Sciatic nerve (tissue), 2 donors: ENCODE results near the gene POU2F1. TPM values are rescaled to one million over a fixed set of nuclear protein-coding genes. Genes with fewer than 3 reads are reported as not detected.

Experiments used
- ATAC-seq: fragments of 200-7000 bp; cut with Tn5 transposase; one replicate; pipeline ENCODE4 v1.9.1; 2020; ENCODE audit warnings: mild to moderate bottlenecking, moderate library complexity
- DNase-seq: peaks from one replicate; pipeline ENCODE4 v3.0.0-alpha.2; 2020; ENCODE audit warnings: low spot score
- intact Hi-C: fragments of 100-400 bp; cut with DNase I; formaldehyde crosslinking; loops from one replicate; pipeline ENCODE4 v1.14.2; 2022
- total RNA-seq: library from RNA; stranded (reverse); fragmentation: NEBNext Ultra II Directional; extraction: Animal tissue kit (Norgen Biotek cat#: 25700); gene quantifications from one replicate; pipeline ENCODE4 v1.2.1, GENCODE V29; 2021
- donor health status: DM: no; HTN: no; CAD: no.
- donor health status: DM: no; HTN: no; CAD: no.

The POU2F1 gene
- total RNA-seq, 1 donor from 2014 or later: 33.1 TPM

- intact Hi-C loops: no loop called here
- ATAC-seq: no peak
- DNase-seq: no peak
Observed at GRCh38 chr1:167333703-167334102, 113.0 kb downstream of the POU2F1 start.

GRCh38 chr1:167339405-167339804 is 118.7 kb downstream of the POU2F1 start:
- ATAC-seq (no peak), DNase-seq (no peak)
- intact Hi-C loops: no loop called here

DNA sequence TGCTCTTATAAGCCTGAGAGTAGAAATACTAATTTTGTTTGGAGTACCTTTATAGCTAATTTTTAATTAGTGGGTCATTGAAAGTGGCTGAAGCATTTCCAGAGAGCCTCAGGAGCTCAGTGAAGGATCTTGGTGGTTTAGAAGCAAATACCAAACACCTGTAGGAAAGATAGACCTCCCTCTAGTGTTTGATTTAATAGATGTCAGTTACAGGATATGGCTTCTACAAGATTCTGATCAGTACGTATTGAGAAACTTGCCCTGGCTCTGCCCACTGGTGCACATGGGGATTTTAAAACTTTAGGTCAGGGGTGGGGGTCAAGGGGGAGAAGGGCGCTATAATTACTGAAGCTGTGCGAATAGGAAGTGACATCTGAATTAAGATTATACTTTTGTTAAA is 122.2 kb downstream of the POU2F1 start:
- intact Hi-C loops: no loop called here
- ATAC-seq: no peak

DNA sequence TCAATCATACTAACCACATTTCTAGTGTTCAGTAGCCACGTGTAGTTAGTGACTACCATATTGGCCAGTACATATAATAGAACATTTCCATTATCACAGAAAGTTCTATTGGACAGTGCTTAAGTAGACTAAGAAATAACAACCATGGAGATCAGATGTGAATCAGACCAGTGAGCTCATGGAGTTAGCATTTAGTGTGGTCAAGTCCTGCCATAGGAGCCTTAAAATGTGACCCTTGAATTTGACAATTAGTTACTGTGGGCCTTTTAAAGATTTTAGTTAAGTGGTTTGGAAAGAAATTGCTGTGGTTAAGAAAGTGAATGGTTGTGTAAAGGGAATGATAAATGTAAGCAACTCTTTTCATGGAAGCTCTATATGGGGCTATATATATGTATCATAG is 123.4 kb downstream of the POU2F1 start:
- no peak for ATAC-seq
- intact Hi-C loops: no loop called here
- DNase-seq: no peak

More for the DNA sequence above, 122.2 kb downstream of the POU2F1 start:
- no peak for DNase-seq

DNA sequence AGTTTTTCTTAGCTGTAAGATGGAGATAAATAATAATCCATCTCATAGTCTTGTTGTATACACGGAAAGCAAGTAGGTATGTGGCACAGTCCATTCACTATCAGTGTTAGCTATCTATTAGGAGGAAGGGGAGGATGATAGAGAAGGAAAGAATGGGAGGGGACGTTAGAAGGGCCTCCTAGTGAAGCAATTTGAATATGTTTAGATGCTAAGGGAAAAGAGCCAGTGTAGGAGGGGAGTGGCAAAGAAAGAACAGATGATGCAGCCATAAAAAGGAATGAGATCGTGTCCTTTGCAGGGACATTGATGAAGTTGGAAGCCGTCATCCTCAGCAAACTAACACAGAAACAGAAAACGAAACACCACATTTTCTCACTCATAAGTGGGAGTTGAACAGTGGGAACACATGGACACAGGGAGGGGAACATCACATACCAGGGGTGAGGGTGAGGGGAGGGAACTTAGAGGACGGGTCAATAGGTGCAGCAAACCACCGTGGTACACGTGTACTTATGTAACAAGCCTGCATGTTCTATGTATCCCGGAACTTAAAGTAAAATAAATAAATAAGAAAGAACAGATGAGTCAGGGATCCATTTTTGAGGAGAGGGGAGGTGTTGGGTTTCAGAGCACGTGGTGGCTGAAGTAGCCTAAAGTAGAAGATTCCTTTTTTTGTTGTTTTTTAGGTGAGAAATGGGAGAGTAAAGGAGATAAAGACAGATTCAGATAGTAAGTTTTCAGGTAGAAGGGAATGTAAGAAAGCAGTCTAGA is 124.1 kb downstream of the POU2F1 start:
- ATAC-seq: no peak
- intact Hi-C loops: no loop called here

GRCh38 chr1:167345386-167345733 is 124.7 kb downstream of the POU2F1 start:
- ATAC-seq (no peak), DNase-seq (no peak)
- intact Hi-C loops: no loop called here

More for the DNA sequence above, 124.1 kb downstream of the POU2F1 start:
- no peak for DNase-seq

DNA sequence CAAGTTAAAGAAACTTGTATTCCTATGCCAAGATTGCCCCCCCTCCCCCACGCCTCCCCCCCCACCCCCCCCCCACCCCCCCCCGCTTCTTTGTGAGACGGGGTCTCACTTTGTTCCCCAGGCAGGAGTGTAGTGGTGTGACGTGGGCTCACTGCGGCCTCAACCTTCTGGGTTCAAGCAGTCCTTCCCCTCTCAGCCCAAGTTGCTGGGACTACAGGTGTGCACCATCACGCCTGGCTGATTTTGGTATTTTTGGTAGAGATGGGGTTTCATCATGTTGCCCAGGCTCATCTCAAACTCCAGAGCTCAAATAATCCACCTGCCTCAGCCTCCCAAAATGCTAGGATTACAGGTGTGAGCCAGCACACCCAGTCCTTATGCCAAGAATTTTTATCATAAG is 136.6 kb downstream of the POU2F1 start:
- intact Hi-C loops: no loop called here
- ATAC-seq: no peak
- no peak for DNase-seq

DNA sequence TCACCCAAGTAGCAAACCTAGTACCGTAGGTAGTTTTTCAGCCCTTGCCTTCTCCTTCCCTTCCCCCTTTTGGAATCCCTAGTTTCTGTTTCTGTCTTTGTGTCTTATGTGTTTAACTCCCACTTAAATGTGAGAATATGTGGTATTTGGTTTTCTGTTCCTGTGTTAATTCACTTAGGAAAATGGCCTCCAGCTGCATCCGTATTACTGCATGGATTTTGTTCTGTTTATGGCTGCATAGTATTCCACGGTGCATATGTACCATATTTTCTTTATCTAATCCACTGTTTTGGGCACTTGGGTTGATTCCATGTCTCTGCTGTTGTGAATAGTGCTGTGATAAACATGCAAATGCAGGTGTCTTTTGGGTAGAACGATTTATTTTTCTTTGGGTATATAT is 138.6 kb downstream of the POU2F1 start:
- ATAC-seq (no peak), DNase-seq (no peak)
- intact Hi-C loops: no loop called here

DNA sequence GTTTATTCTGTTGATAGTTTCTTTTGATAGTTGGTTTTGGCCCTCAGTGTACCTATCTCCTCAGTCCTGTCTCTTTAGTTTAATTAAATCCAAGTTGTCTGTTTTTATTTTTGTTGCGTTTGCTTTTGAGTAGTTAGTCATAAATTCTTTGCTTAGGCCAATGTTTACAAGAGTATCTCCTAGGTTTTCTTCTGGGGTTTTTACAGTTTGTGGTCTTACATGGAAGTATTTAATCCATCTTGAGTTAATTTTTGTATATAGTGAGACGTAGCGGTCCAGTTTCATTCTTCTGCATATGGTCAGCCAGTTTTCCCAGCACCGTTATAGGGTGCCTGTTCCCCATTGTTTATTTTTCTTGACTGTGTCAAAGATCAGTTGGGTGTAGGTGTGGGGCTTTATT is 139.4 kb downstream of the POU2F1 start:
- DNase-seq (no peak), ATAC-seq (no peak)
- intact Hi-C loops: no loop called here

DNA sequence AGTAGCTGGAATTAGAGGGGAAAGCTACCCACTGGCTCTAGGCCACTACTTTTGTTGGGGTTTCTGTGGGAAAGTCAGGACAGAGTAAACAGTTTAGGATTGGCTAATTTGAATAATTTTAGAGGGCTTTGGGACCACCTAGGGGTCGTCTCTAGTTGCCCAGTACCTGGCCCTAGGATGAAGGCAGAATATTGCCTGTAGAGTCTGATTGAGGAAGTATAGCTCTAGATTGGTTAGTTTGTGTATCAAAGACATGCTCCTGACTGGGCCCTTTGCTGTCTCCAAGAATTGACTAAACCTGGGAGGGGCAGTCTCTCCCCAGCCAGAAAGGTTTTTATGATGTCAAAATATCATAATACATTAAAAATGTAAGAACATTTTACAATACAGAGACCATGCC is 142.0 kb downstream of the POU2F1 start:
- DNase-seq (no peak), ATAC-seq (no peak)
- intact Hi-C loops: no loop called here

GRCh38 chr1:167364826-167365225 is 144.1 kb downstream of the POU2F1 start:
- DNase-seq (no peak), ATAC-seq (no peak)
- intact Hi-C loops: no loop called here

DNA sequence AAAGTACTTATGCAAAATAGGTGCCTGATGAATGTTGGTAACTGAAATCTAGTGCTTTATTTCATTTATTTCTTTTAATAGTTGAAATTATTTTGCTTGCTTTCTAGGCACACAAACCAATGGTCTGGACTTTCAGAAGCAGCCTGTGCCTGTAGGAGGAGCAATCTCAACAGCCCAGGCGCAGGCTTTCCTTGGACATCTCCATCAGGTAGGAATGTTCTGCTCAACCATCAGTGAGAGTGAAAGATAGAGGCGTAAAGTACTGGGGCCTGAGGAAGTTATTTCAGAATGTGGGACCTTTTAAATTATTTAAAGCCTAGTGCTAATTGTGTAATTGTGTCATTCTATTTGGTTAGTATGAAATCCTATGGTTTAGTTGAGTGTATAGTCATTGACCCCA is 144.7 kb downstream of the POU2F1 start:
- DNase-seq (no peak), ATAC-seq (no peak)
- intact Hi-C loops: no loop called here

GRCh38 chr1:167367705-167368104 is 147.0 kb downstream of the POU2F1 start:
- intact Hi-C loops: no loop called here
- DNase-seq (no peak), ATAC-seq (no peak)

DNA sequence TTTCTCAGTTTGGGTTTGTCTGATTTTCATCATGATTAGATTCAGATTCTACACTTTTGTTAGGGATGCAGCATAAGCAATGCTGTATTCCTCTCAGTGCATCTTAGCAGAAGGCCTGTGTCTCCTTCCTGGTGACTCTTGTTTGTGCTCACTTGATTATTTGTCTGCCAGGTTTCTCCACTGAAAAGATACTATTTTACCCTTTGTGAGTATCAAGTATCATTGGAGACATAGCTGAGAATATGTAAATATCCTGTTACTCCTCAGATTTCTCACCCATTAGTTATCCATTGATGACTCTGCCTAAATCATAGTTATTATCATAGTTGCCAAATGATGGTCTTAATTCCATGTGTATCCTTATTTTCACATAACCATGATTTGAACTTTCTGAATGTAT is 148.5 kb downstream of the POU2F1 start:
- DNase-seq (no peak), ATAC-seq (no peak)
- intact Hi-C loops: no loop called here

- no peak for DNase-seq
- intact Hi-C loops: no loop called here
- no peak for ATAC-seq
Observed at GRCh38 chr1:167369933-167370332, 149.2 kb downstream of the POU2F1 start.

DNA sequence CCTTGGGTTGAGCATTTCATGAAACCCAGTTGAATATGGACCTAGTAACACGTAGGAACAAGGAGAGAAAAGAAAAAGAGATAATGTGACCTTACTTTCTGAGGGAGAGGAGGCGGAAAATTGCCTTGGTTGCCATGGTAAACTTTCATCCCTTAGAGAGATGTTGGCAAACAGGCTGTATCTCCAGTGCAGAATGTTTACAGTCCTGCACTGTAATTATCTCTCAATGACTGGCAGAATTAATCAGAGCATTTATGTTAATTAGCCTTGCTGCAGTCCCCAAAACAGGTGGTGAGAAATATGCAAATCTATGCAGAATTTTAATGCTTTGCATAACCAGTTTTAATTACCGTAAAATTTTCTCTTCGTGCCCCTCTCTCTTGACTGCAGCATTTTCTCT is 150.3 kb downstream of the POU2F1 start:
- ATAC-seq: no peak
- intact Hi-C loops: no loop called here

GRCh38 chr1:167373398-167373797 is 152.7 kb downstream of the POU2F1 start:
- ATAC-seq (no peak), DNase-seq (no peak)
- intact Hi-C loops: no loop called here

More for the DNA sequence above, 150.3 kb downstream of the POU2F1 start:
- DNase-seq: no peak

GRCh38 chr1:167373986-167374385 is 153.3 kb downstream of the POU2F1 start:
- no peak for ATAC-seq

GRCh38 chr1:167375949-167376348 is 155.3 kb downstream of the POU2F1 start:
- intact Hi-C loops: no loop called here
- no peak for ATAC-seq
- no peak for DNase-seq

More at GRCh38 chr1:167373986-167374385, 153.3 kb downstream of the POU2F1 start:
- DNase-seq: no peak
- intact Hi-C loops: no loop called here

DNA sequence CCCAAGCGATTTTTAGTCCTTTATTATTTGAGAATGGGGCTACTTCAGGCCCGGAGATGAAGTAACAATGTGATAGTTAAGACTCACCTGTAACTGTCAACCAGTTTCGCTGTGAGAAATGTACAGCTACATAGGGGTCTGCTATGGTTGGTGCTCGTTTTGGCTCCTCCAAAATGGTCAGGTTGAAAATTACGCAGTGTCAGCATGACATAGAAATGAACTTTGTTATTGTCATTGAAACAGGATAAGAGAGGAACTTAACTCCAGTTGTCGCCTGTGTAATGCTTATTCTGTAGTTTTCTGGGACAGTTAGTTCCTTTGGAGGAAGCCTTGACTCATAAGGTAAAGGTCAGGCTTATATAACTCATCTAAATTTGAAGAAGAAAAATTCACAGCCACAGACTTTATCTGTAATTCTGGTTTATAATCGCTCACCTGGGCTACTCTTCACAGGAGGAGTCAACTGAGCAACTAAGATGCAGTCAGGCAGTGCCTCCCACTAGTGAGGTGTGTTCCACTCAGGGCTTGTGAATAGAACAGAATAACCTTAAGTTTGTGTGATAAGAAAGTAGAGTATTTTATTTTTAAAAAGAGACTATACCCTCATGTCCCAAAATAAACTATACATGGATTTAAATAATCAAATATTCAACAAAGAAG is 166.7 kb downstream of the POU2F1 start:
- DNase-seq (no peak), ATAC-seq (no peak)
- intact Hi-C loops: no loop called here

DNA sequence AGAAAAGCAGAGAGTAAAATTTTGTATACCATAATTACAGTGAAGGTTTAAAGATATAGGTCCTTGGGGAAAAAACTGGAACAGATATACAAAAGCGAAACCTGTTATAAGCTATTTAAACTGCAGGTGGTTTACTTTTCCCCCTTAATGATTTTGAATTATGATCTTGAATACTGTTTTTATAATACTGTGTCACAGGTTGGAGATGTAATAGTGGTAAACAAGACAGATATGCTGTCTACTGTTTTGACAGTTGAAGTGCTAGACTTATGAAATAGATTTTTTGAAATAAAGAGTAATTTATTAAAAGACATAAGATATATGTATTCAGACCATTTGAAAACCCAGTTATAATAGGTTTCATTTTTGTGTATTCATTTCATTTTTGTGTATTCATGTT is 168.3 kb downstream of the POU2F1 start:
- intact Hi-C loops: no loop called here
- no peak for DNase-seq
- ATAC-seq: no peak
